Chondrocyte (in vitro differentiated cells): ENCODE measurements around the gene SEMA4D. TPM values are rescaled to one million over a fixed set of nuclear protein-coding genes. Genes with fewer than 3 reads are reported as not detected.

ENCODE experiments used
- DNase-seq: peaks from one replicate; pipeline ENCODE4 v3.0.0; 2021; ENCODE audit warnings: mixed read lengths, low spot score
- H3K27ac Mint-ChIP-seq: one replicate; pipeline ENCODE4 v1.8.0; 2021; ENCODE audit warnings: mild to moderate bottlenecking, moderate library complexity, mixed read lengths; ENCODE audit not compliant: unreplicated experiment
- H3K27me3 Mint-ChIP-seq: 2 replicates; pipeline ENCODE4 v1.8.0; 2021; ENCODE audit warnings: low read depth, mixed read lengths
- H3K36me3 Mint-ChIP-seq: 2 replicates; pipeline ENCODE4 v1.8.0; 2021; ENCODE audit warnings: low read depth, mixed read lengths
- H3K4me1 Mint-ChIP-seq: 2 replicates; pipeline ENCODE4 v1.8.0; 2021; ENCODE audit warnings: low read depth, mild to moderate bottlenecking, mixed read lengths
- H3K4me3 Mint-ChIP-seq: one replicate; pipeline ENCODE4 v1.8.0; 2021; ENCODE audit warnings: mild to moderate bottlenecking, moderate library complexity, mixed read lengths; ENCODE audit not compliant: unreplicated experiment
- H3K9me3 Mint-ChIP-seq: 2 replicates; pipeline ENCODE4 v1.8.0; 2021; ENCODE audit warnings: low read depth, mixed read lengths
- CTCF ChIP-seq: fragments of 200-600 bp; sonication (generic); IDR thresholded peaks from 2 replicates; pipeline ENCODE4 v1.5.0; 2021; ENCODE audit warnings: antibody characterized with exemption, mild to moderate bottlenecking, moderate library complexity
- total RNA-seq: library from RNA; stranded (reverse); gene quantifications from 3 replicates; pipeline ENCODE4 v1.2.1, GENCODE V29; 2021

The SEMA4D gene
- total RNA-seq, 1 donor from 2014 or later: 3.8 TPM

GRCh38 chr9:89376741-89377351 lies 121.1 kb downstream of the SEMA4D start:
- Mint-ChIP-seq H3K4me1 (peaks cover 10% of the 10 kb centered on the region), H3K4me3 (no peak overlapping the region), H3K36me3 (peaks cover 6% of the 10 kb centered on the region), H3K27me3 (no peaks in the 10 kb centered on the region), H3K27ac (no peak overlapping the region), H3K9me3 (no peaks in the 10 kb centered on the region)
- no peak for TF ChIP-seq CTCF
- no peak for DNase-seq

GRCh38 chr9:89376286-89376685 lies 121.6 kb downstream of the SEMA4D start:
- Mint-ChIP-seq H3K27ac (no peak overlapping the region), H3K4me1 (peaks cover 10% of the 10 kb centered on the region), H3K36me3 (peaks cover 6% of the 10 kb centered on the region), H3K27me3 (no peaks in the 10 kb centered on the region), H3K4me3 (no peak overlapping the region), H3K9me3 (no peaks in the 10 kb centered on the region)
- TF ChIP-seq CTCF: no peak
- no peak for DNase-seq

GRCh38 chr9:89375191-89375760 lies 122.6 kb downstream of the SEMA4D start:
- H3K27ac Mint-ChIP-seq: no peak overlapping the region
- H3K9me3 Mint-ChIP-seq: no peaks in the 10 kb centered on the region
- no peak overlapping the region for H3K4me3 Mint-ChIP-seq
- TF ChIP-seq CTCF: peak; percentile 13
- H3K36me3 Mint-ChIP-seq: peaks cover 6% of the 10 kb centered on the region
- peaks cover 6% of the 10 kb centered on the region for H3K4me1 Mint-ChIP-seq
- DNase-seq: no peak
- H3K27me3 Mint-ChIP-seq: no peaks in the 10 kb centered on the region

GRCh38 chr9:89374176-89374575 lies 123.7 kb downstream of the SEMA4D start:
- Mint-ChIP-seq H3K36me3 (peaks cover 6% of the 10 kb centered on the region), H3K27me3 (no peaks in the 10 kb centered on the region), H3K9me3 (no peaks in the 10 kb centered on the region), H3K27ac (no peak overlapping the region), H3K4me3 (no peak overlapping the region), H3K4me1 (peaks cover 6% of the 10 kb centered on the region)
- TF ChIP-seq CTCF: no peak
- DNase-seq: no peak

- no peak for TF ChIP-seq CTCF
- no peak for DNase-seq
- H3K9me3 Mint-ChIP-seq: no peaks in the 10 kb centered on the region
- H3K4me3 Mint-ChIP-seq: no peak overlapping the region
- no peak overlapping the region for H3K27ac Mint-ChIP-seq
- peaks cover 6% of the 10 kb centered on the region for H3K4me1 Mint-ChIP-seq
- no peaks in the 10 kb centered on the region for H3K27me3 Mint-ChIP-seq
- no peaks in the 10 kb centered on the region for H3K36me3 Mint-ChIP-seq
Observed at GRCh38 chr9:89372979-89373378, 124.9 kb downstream of the SEMA4D start.
